Gastrocnemius medialis (tissue), 4 donors: ENCODE results near the gene RILPL2. TPM values are rescaled to one million over a fixed set of nuclear protein-coding genes. Genes with fewer than 3 reads are reported as not detected.
"Not testable (repeated sequence)": the region's sequence is repeated elsewhere in the genome, so short reads cannot be mapped to it uniquely, and the experiment has no call there.

Source experiments
- ATAC-seq, 2 donors: fragments of 150-250 bp; one replicate each; pipeline ENCODE4 v1.9.1; 2016
- DNase-seq, 2 donors: peaks; one replicate each; pipeline ENCODE4 v3.0.0-alpha.2; 2019
- H3K27ac ChIP-seq, 4 donors: fragments of 200-600 bp; sonication (generic); 1 replicate in 1 of 4; 2 replicates in 3 of 4; pipeline ENCODE4 v1.5.1; 2016 to 2018; ENCODE audit warnings: mild to moderate bottlenecking in 2 of 4, moderate library complexity in 1 of 4
- H3K27me3 ChIP-seq, 3 donors: fragments of 200-600 bp; sonication (generic) in 2 of 3; 1 replicate in 1 of 3; 2 replicates in 2 of 3; pipeline versions ENCODE4 v1.5.1 to v1.6.0; 2016 to 2019; ENCODE audit warnings: mild to moderate bottlenecking in 1 of 3, moderate library complexity in 1 of 3
- H3K36me3 ChIP-seq, 2 donors: fragments of 200-600 bp; sonication (generic) in 1 of 2; one replicate each; pipeline ENCODE4 v1.5.1; 2017 to 2018
- H3K4me1 ChIP-seq, 2 donors: fragments of 200-600 bp; sonication (generic) in 1 of 2; one replicate each; pipeline ENCODE4 v1.5.1; 2016 to 2017; ENCODE audit warnings: mild to moderate bottlenecking in 2 of 2
- H3K4me3 ChIP-seq, 4 donors: fragments of 200-600 bp; sonication (generic) in 3 of 4; 1 replicate in 1 of 4; 2 replicates in 3 of 4; pipeline ENCODE4 v1.5.1; 2016 to 2019; ENCODE audit warnings: mild to moderate bottlenecking in 2 of 4
- H3K9me3 ChIP-seq, 3 donors: fragments of 200-600 bp; sonication (generic) in 2 of 3; 1 replicate in 1 of 3; 2 replicates in 2 of 3; pipeline ENCODE4 v1.5.1; 2016 to 2019
- POLR2A ChIP-seq, 2 donors: fragments of 450-650 bp; IDR thresholded peaks; one replicate each; pipeline ENCODE4 v1.6.1; 2017; ENCODE audit warnings: antibody characterized with exemption in 2 of 2, mild to moderate bottlenecking in 2 of 2, moderate library complexity in 2 of 2
- in situ Hi-C, 4 donors: fragments of 200-750 bp; cut with MboI; loops; one replicate each; pipeline versions ENCODE4 v1.15.0 to v1.8.0; 2017; ENCODE audit warnings: low sequenced_read_pairs in 4 of 4
- intact Hi-C: fragments of 100-400 bp; cut with DNase I; formaldehyde crosslinking; loops from one replicate; pipeline ENCODE4 v1.15.1; 2023; ENCODE audit warnings: low total_unique reads
- total RNA-seq, 4 donors: library from RNA; depleted of rRNA; stranded (reverse); fragments of >200 nt; gene quantifications; one replicate each; pipeline versions ENCODE4 v1.1.0 to v1.2.3, GENCODE V29; 2016
- TF ChIP-seq, protein P1 (sequence below), 5 experiments: fragments of 450-650 bp in 3 of 5; fragments of 200-600 bp in 2 of 5; sonication (generic) in 2 of 5; IDR thresholded peaks in 4 of 5; conservative IDR thresholded peaks in 1 of 5; 1 replicate in 4 of 5; 2 replicates in 1 of 5; pipeline ENCODE4 v1.5.1; 2016 to 2019; ENCODE audit warnings: antibody characterized with exemption in 5 of 5, mild to moderate bottlenecking in 3 of 5, moderate library complexity in 3 of 5

RILPL2 gene
- total RNA-seq, 4 donors from 2014 or later: 1.2 to 2.0 (median 1.7) TPM

DNA sequence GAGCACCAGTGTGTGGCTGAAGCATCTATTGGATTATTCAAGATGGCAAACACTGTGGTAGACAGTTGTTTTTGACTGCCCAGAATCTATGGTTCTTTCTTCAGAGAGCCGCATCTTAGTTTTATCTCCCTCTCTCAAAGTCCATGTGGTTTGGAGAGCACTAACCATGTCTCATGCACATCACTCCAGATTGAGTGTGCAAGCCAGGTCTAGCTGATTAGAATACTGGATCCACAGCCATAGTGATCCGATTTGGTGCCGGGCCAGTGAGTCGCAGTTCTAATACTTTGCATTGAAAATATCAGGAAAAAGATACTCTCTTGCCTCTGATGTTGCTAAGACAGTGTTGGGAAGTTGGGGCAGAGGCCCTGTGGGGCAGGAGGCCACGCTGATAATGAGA lies 67.3 kb downstream of the RILPL2 start:
- no peak for TF ChIP-seq POLR2A (IDR thresholded peaks at IDR 0.05)
- H3K36me3 ChIP-seq: no peaks in the 10 kb centered on the region
- H3K27me3 ChIP-seq: no peaks in the 10 kb centered on the region
- H3K4me3 ChIP-seq: no peak overlapping the region
- no peak for ATAC-seq
- peaks cover 6 to 7% of the 10 kb centered on the region in 2 donors for H3K4me1 ChIP-seq
- peak in 1 of 2 donors; percentile 4 for DNase-seq
- intact Hi-C loops: loop anchor here (5.0 to 10.0 kb wide), 3 partner anchors 88 to 394 kb away; partner anchors contain the start of genes ATP6V0A2, OGFOD2 and SNRNP35
- in situ Hi-C loops: loop anchor here in 1 of 4 donors (5.0 kb wide), 1 partner anchor 213 kb away; the partner anchor contains the start of gene TMED2
- no peaks in the 10 kb centered on the region for H3K9me3 ChIP-seq
- H3K27ac ChIP-seq: no peak overlapping the region

DNA sequence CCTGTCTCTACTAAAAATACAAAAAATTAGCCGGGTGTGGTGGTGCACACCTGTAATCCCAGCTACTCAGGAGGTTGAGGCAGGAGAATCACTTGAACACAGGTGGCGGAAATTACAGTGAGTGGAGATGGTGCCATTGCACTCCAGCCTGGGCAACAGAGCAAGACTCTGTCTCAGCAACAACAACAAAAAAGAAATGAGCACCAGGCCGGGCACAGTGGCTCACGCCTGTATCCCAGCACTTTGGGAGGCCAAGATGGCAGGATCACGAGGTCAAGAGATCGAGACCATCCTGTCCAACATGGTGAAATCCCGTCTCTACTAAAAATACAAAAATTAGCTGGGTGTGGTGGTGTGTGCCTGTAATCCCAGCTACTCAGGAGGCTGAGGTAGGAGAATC lies 68.1 kb downstream of the RILPL2 start:
- intact Hi-C loops: loop anchor here (5.0 to 10.0 kb wide), 3 partner anchors 89 to 394 kb away; partner anchors contain the start of genes ATP6V0A2, OGFOD2 and SNRNP35
- not testable (repeated sequence) for H3K27ac ChIP-seq

DNA sequence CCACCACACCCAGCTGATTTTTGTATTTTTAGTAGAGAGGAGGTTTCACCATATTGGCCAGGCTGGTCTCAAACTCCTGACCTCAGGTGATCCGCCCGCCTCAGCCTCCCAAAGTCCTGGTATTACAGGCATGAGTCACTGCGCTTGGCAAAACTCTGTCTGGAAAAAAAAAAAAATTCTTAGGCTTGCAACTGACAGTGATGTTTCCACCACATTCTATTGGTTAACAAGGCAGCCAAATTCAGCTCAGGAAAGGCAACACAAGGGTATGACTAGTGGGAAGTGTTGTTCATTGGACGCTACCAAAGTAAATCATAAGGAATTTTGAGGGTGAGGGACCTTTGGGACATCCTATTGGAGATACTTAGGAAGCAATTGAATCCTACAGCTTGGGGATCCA lies 69.0 kb downstream of the RILPL2 start:
- no peak for TF ChIP-seq POLR2A (IDR thresholded peaks at IDR 0.05)
- TF ChIP-seq, protein P1, sequence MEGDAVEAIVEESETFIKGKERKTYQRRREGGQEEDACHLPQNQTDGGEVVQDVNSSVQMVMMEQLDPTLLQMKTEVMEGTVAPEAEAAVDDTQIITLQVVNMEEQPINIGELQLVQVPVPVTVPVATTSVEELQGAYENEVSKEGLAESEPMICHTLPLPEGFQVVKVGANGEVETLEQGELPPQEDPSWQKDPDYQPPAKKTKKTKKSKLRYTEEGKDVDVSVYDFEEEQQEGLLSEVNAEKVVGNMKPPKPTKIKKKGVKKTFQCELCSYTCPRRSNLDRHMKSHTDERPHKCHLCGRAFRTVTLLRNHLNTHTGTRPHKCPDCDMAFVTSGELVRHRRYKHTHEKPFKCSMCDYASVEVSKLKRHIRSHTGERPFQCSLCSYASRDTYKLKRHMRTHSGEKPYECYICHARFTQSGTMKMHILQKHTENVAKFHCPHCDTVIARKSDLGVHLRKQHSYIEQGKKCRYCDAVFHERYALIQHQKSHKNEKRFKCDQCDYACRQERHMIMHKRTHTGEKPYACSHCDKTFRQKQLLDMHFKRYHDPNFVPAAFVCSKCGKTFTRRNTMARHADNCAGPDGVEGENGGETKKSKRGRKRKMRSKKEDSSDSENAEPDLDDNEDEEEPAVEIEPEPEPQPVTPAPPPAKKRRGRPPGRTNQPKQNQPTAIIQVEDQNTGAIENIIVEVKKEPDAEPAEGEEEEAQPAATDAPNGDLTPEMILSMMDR (IDR thresholded peaks at IDR 0.05 in 4 of 5, conservative IDR thresholded peaks at IDR 0.05 in 1 of 5): no peak
- no peaks in the 10 kb centered on the region for H3K36me3 ChIP-seq
- no peak overlapping the region for H3K4me3 ChIP-seq
- ATAC-seq (no peak), DNase-seq (no peak)
- in situ Hi-C loops: loop anchor here in 1 of 4 donors (5.0 kb wide), 1 partner anchor 215 kb away; the partner anchor contains the start of gene TMED2
- intact Hi-C loops: loop anchor here (5.0 to 10.0 kb wide), 3 partner anchors 90 to 393 kb away; partner anchors contain the start of genes ATP6V0A2, OGFOD2 and SNRNP35
- H3K27ac ChIP-seq: no peak overlapping the region
- H3K9me3 ChIP-seq: no peaks in the 10 kb centered on the region
- no peaks in the 10 kb centered on the region for H3K27me3 ChIP-seq
- H3K4me1 ChIP-seq: peaks cover 7 to 21% of the 10 kb centered on the region in 2 donors

More for the DNA sequence above, 68.1 kb downstream of the RILPL2 start:
- ATAC-seq, H3K9me3 ChIP-seq, H3K36me3 ChIP-seq, H3K4me3 ChIP-seq, H3K27me3 ChIP-seq: not testable (repeated sequence)
- DNase-seq: peak in 1 of 2 donors; percentile 4
- in situ Hi-C loops: loop anchor here in 1 of 4 donors (5.0 kb wide), 1 partner anchor 214 kb away; the partner anchor contains the start of gene TMED2
- H3K4me1 ChIP-seq: peaks cover 7 to 11% of the 10 kb centered on the region in 2 donors

Other genes starting within 250 kb of the RILPL2 start
- 10 to 100 TPM in 3 of 4 donors, 1 to 10 TPM in 1; 8.5 to 35.4 (median 12.7) TPM for gene MPHOSPH9, start 203.5 kb downstream of the RILPL2 start, total RNA-seq
- 10 to 100 TPM in 1 of 4 donors, 1 to 10 TPM in 3; 4.7 to 14.1 (median 5.6) TPM for gene MTRFR, start 203.2 kb downstream of the RILPL2 start, total RNA-seq
- gene CDK2AP1, start 164.8 kb downstream of the RILPL2 start, total RNA-seq: 10 to 100 TPM; 34.2 to 65.7 (median 60.2) TPM
- 10 to 100 TPM; 26.6 to 29.9 (median 28.8) TPM for gene SBNO1, start 71.8 kb downstream of the RILPL2 start, total RNA-seq
- gene KMT5A, start 52.6 kb downstream of the RILPL2 start, total RNA-seq: 10 to 100 TPM; 13.4 to 25.8 (median 21.9) TPM
- gene SNRNP35, start 21.5 kb upstream of the RILPL2 start, total RNA-seq: 10 to 100 TPM; 22.6 to 40.4 (median 23.5) TPM
- 10 to 100 TPM; 33.4 to 65.3 (median 40.6) TPM for gene RILPL1, start 97.0 kb upstream of the RILPL2 start, total RNA-seq
- 100 to 1,000 TPM; 115 to 177 (median 146) TPM for gene TMED2, start 147.9 kb upstream of the RILPL2 start, total RNA-seq
- 1 to 10 TPM; 6.2 to 9.4 (median 7.4) TPM for gene DDX55, start 165.4 kb upstream of the RILPL2 start, total RNA-seq
- 100 to 1,000 TPM in 3 of 4 donors, 10 to 100 TPM in 1; 84.5 to 118 (median 112) TPM for gene EIF2B1, start 197.0 kb upstream of the RILPL2 start, total RNA-seq
- 10 to 100 TPM; 11.5 to 14.3 (median 12.3) TPM for gene GTF2H3, start 197.1 kb upstream of the RILPL2 start, total RNA-seq
- 1 to 10 TPM; 1.2 to 5.0 (median 1.6) TPM for gene TCTN2, start 234.4 kb upstream of the RILPL2 start, total RNA-seq